ACC112 (cell line): ENCODE data around the gene MYRIP.
"Not testable (repeated sequence)": the region's sequence is repeated elsewhere in the genome, so short reads cannot be mapped to it uniquely, and the experiment has no call there.

Experiments
- H2AFZ ChIP-seq: fragments of 200-600 bp; sonication (generic); one replicate; pipeline ENCODE4 v1.6.0; 2017; ENCODE audit warnings: antibody characterized with exemption, low read length; ENCODE audit not compliant: unreplicated experiment
- H3K27ac ChIP-seq: fragments of 200-600 bp; sonication (generic); 2 replicates; pipeline ENCODE4 v1.5.1; 2014; ENCODE audit warnings: low read depth, mild to moderate bottlenecking, antibody characterized with exemption, low read length, moderate library complexity
- H3K27me3 ChIP-seq: fragments of 200-600 bp; sonication (generic); 2 replicates; pipeline ENCODE4 v1.6.1; 2014; ENCODE audit warnings: mild to moderate bottlenecking, antibody characterized with exemption, low read length, moderate library complexity, mixed read lengths; ENCODE audit not compliant: insufficient read depth
- H3K36me3 ChIP-seq: fragments of 200-600 bp; sonication (generic); 2 replicates; pipeline ENCODE4 v1.6.1; 2016; ENCODE audit warnings: mild to moderate bottlenecking, antibody characterized with exemption, low read length, moderate library complexity, mixed read lengths; ENCODE audit not compliant: insufficient read depth
- H3K4me1 ChIP-seq: fragments of 200-600 bp; sonication (generic); one replicate; pipeline ENCODE4 v1.6.1; 2016; ENCODE audit warnings: low read length, mixed read lengths; ENCODE audit not compliant: insufficient read depth, unreplicated experiment, control insufficient read depth
- H3K4me3 ChIP-seq: fragments of 200-600 bp; sonication (generic); 2 replicates; pipeline ENCODE4 v1.5.1; 2014; ENCODE audit warnings: mild to moderate bottlenecking, low read depth, low read length
- H3K79me2 ChIP-seq: fragments of 200-600 bp; sonication (generic); one replicate; pipeline ENCODE4 v1.6.0; 2016; ENCODE audit warnings: low read length; ENCODE audit not compliant: control insufficient read depth, unreplicated experiment, insufficient read depth

The MYRIP gene

GRCh38 chr3:40077828-40078492 is 268.6 kb downstream of the MYRIP start:
- not testable (repeated sequence) for H3K4me3 ChIP-seq, H3K79me2 ChIP-seq, H3K27me3 ChIP-seq, H3K27ac ChIP-seq, H3K4me1 ChIP-seq, H2AFZ ChIP-seq, H3K36me3 ChIP-seq

GRCh38 chr3:40078590-40078989 is 269.2 kb downstream of the MYRIP start:
- H3K27me3 ChIP-seq: no peaks in the 10 kb centered on the region
- H2AFZ ChIP-seq: no peak overlapping the region
- no peaks in the 10 kb centered on the region for H3K79me2 ChIP-seq
- H3K4me3 ChIP-seq: no peak overlapping the region
- H3K36me3 ChIP-seq: no peaks in the 10 kb centered on the region
- H3K4me1 ChIP-seq: peaks cover 6% of the 10 kb centered on the region
- H3K27ac ChIP-seq: peak overlapping the region; percentile 45; the same call in 1 of the 2 replicates

- H2AFZ ChIP-seq: no peak overlapping the region
- peak overlapping the region; percentile 45 for H3K27ac ChIP-seq
- no peaks in the 10 kb centered on the region for H3K36me3 ChIP-seq
- H3K4me1 ChIP-seq: peaks cover 6% of the 10 kb centered on the region
- H3K27me3 ChIP-seq: no peaks in the 10 kb centered on the region
- H3K4me3 ChIP-seq: no peak overlapping the region
- H3K79me2 ChIP-seq: no peaks in the 10 kb centered on the region
These were observed 269.9 kb downstream of the MYRIP start for GRCh38 chr3:40079203-40079846.

DNA sequence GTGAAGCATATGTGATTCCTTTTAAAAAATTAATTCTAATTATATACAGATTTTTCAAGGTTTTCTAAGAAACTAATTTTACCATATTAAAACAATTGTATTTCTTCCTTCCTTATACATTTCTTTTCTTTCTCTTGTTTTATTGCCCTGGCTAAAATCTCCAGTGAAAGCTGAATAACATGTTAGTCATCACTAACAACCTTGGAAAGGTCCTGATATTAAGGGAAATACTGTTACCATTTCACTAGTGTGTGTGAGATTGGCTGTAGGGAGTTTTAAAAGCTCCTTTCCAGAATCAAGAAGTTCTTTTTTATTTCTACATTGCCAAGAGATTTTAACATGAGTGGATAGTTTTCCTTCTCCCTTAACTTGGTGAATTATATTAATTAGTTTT is 270.4 kb downstream of the MYRIP start:
- peak overlapping the region; percentile 45 for H3K27ac ChIP-seq
- H3K79me2 ChIP-seq: no peaks in the 10 kb centered on the region
- H3K36me3 ChIP-seq: no peaks in the 10 kb centered on the region
- H3K4me1 ChIP-seq: peaks cover 6% of the 10 kb centered on the region
- H3K4me3 ChIP-seq: no peak overlapping the region
- no peak overlapping the region for H2AFZ ChIP-seq
- no peaks in the 10 kb centered on the region for H3K27me3 ChIP-seq

DNA sequence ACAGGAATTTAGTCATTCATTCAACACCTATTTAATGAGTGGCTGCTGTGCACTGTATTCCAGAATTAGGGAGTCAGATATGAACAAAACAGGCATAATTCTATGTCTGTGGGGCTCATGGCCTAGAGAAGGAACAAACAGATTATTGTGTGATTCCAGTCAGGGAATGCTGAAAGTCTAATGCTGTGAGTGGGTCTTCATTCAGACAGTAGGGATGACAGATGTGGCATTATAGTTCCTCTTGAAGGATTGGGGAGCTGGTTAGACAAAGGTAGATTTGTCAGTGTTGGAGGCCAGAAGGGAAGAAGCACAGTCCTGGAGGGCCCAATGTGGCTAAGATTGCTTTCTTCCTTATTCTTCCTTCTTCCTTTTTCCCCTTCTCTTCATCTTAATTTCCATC is 273.7 kb downstream of the MYRIP start:
- H3K36me3 ChIP-seq: no peaks in the 10 kb centered on the region
- H3K27ac ChIP-seq: no peak overlapping the region
- H2AFZ ChIP-seq: no peak overlapping the region
- peaks cover 6% of the 10 kb centered on the region for H3K4me1 ChIP-seq
- no peaks in the 10 kb centered on the region for H3K27me3 ChIP-seq
- no peak overlapping the region for H3K4me3 ChIP-seq
- no peaks in the 10 kb centered on the region for H3K79me2 ChIP-seq

DNA sequence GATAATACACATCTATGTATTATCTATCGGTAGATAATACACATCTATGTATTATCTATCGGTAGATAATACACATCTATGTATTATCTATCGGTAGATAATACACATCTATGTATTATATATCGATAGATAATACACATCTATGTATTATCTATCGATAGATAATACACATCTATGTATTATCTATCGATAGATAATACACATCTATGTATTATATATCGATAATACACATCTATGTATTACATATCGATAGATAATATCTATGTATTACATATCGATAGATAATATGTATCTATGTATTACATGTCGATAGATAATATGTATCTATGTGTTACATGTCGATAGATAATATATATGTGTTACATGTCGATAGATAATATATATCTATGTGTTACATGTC is 275.0 kb downstream of the MYRIP start:
- not testable (repeated sequence) for H3K79me2 ChIP-seq, H3K4me3 ChIP-seq, H3K27me3 ChIP-seq, H3K27ac ChIP-seq, H3K36me3 ChIP-seq, H3K4me1 ChIP-seq, H2AFZ ChIP-seq

DNA sequence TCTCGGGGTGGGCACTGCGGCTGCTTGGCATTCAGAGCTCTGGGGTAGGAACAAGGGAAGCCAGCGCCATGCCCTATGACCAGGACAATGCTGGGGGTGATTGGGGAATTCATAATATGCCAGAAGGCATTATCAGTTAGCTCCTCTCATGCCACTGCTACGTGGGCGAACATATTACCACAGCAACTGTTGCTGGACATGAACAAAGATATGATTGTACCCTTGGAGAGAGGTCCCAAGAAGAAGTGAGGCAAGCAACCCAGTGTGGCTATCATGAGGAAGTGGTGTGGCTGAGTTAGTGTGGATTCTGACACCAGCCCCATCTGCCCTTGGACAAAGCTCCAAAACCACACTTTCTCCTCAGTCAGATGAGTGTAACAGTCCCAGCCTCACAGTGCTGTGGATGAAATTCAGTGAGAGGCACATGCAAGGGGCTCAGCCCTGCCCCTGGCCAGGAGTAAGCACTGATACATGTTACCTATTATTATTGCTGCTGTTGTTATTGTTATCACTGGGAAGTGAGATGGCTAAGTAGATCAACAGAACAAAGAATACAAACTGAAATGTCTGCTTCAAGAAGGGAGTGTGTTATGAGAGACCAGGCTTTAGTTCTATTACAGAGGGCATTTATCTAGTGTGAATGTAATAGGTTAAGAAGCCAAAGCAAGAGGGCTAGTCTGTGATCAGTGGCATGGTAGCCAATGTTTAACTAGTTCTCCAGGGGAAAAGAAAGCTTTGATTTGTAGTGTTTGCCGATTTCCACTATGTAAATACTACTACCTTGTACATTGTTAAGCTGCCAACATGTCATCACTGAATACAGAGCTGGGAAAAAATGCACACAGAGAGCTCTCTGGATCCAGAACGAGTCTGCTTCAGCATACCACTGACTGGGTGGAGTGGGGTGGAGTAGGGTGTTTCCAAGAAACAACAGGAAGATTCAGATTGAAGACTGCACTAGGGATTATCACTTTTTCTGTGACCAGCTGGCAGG is 277.8 kb downstream of the MYRIP start:
- no peak overlapping the region for H3K4me3 ChIP-seq
- no peaks in the 10 kb centered on the region for H3K36me3 ChIP-seq
- no peaks in the 10 kb centered on the region for H3K27me3 ChIP-seq

GRCh38 chr3:40088527-40089170 is 279.2 kb downstream of the MYRIP start:
- Histone ChIP-seq H2AFZ (no peak overlapping the region), H3K27me3 (no peaks in the 10 kb centered on the region), H3K36me3 (no peaks in the 10 kb centered on the region), H3K4me3 (no peak overlapping the region), H3K79me2 (no peaks in the 10 kb centered on the region), H3K4me1 (no peaks in the 10 kb centered on the region), H3K27ac (no peak overlapping the region)

More for the DNA sequence above, 277.8 kb downstream of the MYRIP start:
- Histone ChIP-seq H2AFZ (no peak overlapping the region), H3K4me1 (no peaks in the 10 kb centered on the region), H3K27ac (no peak overlapping the region), H3K79me2 (no peaks in the 10 kb centered on the region)

DNA sequence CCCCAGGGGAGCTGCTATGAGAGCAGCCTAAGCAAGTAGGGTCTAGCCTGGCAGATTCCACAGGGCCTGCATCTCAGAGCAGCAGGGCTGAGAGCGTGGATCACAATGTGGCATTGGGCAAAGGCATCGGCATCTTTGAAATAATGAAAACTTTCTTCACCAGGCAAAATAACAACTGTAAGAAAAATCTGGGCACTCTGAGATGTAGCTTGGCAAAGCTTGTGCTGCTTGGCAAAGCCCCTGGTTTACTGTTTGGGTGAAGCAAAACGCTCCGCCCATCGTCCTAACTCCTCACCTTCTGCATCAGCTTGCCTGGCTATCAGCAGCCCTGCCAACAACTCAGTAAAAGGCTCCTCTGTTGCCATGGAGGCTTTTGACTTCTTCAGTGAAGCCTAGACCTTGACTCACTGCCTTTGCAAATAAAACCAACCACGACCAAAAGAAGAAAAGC is 287.3 kb downstream of the MYRIP start:
- Histone ChIP-seq H3K27ac (no peak overlapping the region), H2AFZ (no peak overlapping the region), H3K4me3 (no peak overlapping the region), H3K4me1 (no peaks in the 10 kb centered on the region), H3K27me3 (0 out of 2 replicates have a peak, but pooled peaks cover 4% of the 10 kb centered on the region), H3K79me2 (no peaks in the 10 kb centered on the region), H3K36me3 (no peaks in the 10 kb centered on the region)
